Measurements from ENCODE around the gene SLITRK5.

The SLITRK5 gene

DNA sequence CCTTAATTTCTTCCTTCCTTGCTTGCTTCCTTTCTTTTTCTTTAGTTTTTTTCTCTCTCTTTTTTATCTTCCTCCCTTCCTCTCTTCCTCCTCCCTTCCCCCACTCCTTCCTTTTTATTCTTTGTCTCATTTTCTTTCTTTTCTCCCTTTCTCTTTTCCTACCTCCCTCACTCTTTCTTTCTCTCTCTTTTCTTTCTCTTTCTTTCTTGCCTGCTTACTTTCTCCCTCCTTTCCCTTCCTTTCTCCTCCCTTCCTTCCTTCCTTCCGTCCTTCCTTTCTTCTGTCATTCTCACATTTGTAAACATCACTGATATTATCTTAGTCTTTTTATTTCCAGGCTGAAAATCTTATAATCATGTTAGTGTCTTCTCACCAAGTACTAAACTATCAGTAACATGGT lies 38.8 kb downstream of the SLITRK5 start:
- Histone ChIP-seq H3K27ac (ENCODE audit: insufficient read depth, low read length, poor library complexity, severe bottlenecking) (no peak overlapping the region), H3K36me3 (ENCODE audit: control insufficient read depth, insufficient read depth, low read length) (no peaks in the 10 kb centered on the region), H3K27me3 (replicated peaks; ENCODE audit: control insufficient read depth, insufficient read depth, low read length, poor library complexity, severe bottlenecking) (no peaks in the 10 kb centered on the region), H3K4me1 (ENCODE audit: control insufficient read depth, insufficient read depth, low read length, poor library complexity, severe bottlenecking) (no peaks in the 10 kb centered on the region), H3K9me3 (ENCODE audit: control insufficient read depth, low read length) (no peaks in the 10 kb centered on the region), H3K4me3 (ENCODE audit: insufficient read depth, low read depth, low read length, poor library complexity, severe bottlenecking) (no peak overlapping the region)
- DNase-seq: no peak

DNA sequence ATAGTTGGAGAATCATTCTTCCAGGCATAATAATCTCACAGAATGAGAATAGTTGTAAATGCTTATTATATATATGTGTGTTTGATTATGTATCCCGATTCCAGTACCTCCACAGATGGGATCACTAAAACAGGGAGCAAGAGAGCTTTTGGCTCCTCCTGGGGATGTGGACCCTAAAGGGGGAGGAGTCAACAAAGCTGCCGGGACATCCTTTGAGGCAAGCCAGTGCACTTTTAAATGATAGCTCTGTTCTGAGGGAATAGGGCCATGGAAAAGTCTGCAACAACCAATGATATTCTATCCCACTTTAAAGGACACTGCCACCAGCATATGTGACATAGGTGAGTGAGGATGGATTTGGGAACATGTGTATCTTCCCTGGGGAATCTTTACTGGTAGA lies 40.8 kb downstream of the SLITRK5 start:
- no peak overlapping the region for H3K27ac ChIP-seq (ENCODE audit: insufficient read depth, low read length, poor library complexity, severe bottlenecking)
- no peak for DNase-seq
- H3K4me1 ChIP-seq (ENCODE audit: control insufficient read depth, insufficient read depth, low read length, poor library complexity, severe bottlenecking): no peaks in the 10 kb centered on the region
- no peaks in the 10 kb centered on the region for H3K27me3 ChIP-seq (replicated peaks; ENCODE audit: control insufficient read depth, insufficient read depth, low read length, poor library complexity, severe bottlenecking)
- no peaks in the 10 kb centered on the region for H3K9me3 ChIP-seq (ENCODE audit: control insufficient read depth, low read length)
- H3K4me3 ChIP-seq (ENCODE audit: insufficient read depth, low read depth, low read length, poor library complexity, severe bottlenecking): no peak overlapping the region
- H3K36me3 ChIP-seq (ENCODE audit: control insufficient read depth, insufficient read depth, low read length): no peaks in the 10 kb centered on the region
